Right renal cortex interstitium (tissue), 3 donors: ENCODE data around the gene YTHDC1. TPM values are rescaled to one million over a fixed set of nuclear protein-coding genes. Genes with fewer than 3 reads are reported as not detected.
"Not testable (repeated sequence)": the region's sequence is repeated elsewhere in the genome, so short reads cannot be mapped to it uniquely, and the experiment has no call there.

ENCODE experiments used
- DNase-seq, 3 donors: peaks; one replicate each; pipeline ENCODE4 v3.0.0-alpha.2; 2013; ENCODE audit warnings: low read depth in 3 of 3, low spot score in 2 of 3
- polyA plus RNA-seq, 3 donors: library from polyadenylated mRNA; unstranded; fragments of 120-200 nt; gene quantifications; one replicate each; pipeline ENCODE4 v1.2.1, GENCODE V29; 2013; ENCODE audit not compliant: insufficient read length in 3 of 3

The YTHDC1 gene
- polyA plus RNA-seq, result 100 to 1,000 TPM; 175 to 187 (median 181) TPM

- DNase-seq, result peak; percentile 91 to 95 (median 94)
Measured at GRCh38 chr4:68349649-68350360, at the start of gene YTHDC1. YTHDC1 (minus strand) TSS chr4:68350090; CDS start chr4:68349753, 337 bp downstream.

DNA sequence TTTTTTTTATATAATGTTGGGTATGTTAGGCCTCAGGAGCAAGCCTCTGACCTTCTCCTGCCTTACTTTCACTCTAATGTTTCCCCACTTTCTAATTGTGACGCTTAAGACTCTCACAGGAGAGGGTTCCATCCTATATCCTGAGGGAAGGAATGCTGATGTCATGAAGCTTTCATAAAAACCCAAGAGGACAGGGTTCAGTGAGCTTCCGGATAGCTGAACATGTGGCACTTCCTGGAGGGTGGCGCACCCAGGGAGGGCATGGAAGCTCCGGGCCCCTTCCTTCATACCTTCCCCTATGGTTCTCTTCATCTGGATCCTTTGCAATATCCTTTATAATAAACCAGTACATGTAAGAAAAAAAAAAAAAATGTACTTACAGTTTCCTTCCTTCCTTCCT lies 49.4 kb upstream of the YTHDC1 start:
- DNase-seq, result no peak

GRCh38 chr4:68396756-68397155 lies 46.9 kb upstream of the YTHDC1 start:
- no peak for DNase-seq

DNA sequence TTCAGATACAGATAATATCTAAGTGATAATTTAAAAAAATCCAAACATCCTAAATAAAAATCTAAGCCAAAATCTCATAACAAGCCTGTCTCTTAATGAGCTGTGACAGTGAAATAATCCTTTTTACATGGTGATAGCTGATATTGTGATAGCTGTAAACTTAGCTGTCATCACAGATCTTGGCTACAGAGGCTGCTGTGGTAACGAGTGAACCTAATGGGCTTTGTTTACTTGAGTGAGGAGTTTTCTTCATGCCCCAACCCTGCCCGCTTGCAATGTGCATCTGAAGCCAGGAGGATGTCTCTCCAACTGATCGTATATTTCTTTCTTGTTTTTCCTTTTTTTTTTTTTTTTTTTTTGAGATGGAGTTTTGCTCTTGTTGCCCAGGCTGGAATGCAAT lies 41.5 kb upstream of the YTHDC1 start:
- no peak for DNase-seq

GRCh38 chr4:68390205-68390935 lies 40.5 kb upstream of the YTHDC1 start:
- no peak for DNase-seq

- not testable (repeated sequence) for DNase-seq
Measured at GRCh38 chr4:68389386-68389913, 39.6 kb upstream of the YTHDC1 start.

DNA sequence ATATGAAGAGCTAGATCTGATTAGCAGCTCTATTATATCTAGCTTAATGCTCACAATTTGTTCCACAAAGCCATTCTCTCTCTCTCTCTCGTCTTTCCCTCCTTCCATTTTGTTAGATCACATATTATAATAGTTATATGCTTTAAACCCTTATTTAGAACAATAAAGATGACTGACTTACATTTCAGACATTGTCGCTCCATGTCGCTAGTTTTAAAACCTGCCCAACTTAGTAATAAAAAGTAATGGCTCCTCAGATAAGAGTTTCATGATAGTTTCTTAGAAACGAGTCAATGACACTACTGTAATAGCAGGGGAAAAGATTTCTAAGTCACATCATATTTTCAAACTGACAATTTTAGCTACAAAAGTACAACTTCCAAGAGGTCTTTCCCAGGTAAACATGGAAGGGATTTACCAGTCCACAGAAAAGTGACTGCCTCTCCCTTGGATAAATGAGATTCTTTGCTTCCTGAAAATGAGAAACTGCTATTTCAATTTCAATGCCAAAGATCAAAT lies 38.5 kb upstream of the YTHDC1 start:
- DNase-seq, result no peak

DNA sequence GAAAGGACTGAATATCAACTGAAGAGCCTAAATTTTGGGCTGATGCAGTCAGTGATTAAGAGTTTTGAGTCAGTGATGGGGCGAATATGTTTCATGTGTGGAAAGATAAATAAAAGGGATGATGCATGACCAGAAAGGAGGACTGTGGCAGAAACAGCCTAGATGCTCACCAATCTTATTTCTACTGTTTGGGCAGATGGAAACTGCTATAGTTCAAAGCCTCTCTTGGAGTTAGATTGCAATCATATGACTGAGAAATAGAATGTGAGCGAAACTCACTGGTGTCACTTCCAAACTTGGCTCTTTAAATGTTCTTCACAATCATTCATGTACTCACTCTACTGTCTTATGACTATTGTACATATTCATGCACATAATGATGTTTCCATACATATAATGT lies 35.4 kb upstream of the YTHDC1 start:
- no peak for DNase-seq

DNA sequence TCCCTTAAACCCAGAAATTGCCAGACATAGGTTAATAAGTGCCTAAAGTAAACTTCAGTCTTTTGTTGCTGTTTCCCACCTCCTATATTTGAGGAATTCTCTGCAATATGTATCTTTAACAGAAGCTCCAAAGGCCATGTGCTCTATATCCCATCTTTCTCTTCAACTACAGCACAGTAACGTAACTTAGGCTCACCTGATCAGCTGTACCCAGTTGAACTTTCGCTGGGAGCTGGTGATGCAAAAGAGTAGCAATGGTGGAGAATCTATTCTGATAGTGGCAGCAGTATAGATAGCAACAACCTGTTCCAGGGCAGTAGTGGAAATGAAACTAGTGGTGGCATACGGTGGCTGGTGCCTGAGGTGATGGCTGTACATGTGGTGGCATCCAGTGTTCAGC lies 33.2 kb upstream of the YTHDC1 start:
- DNase-seq, result no peak

GRCh38 chr4:68378226-68378625 lies 28.3 kb upstream of the YTHDC1 start:
- no peak for DNase-seq

- no peak for DNase-seq
Measured at GRCh38 chr4:68375667-68376559, 26.0 kb upstream of the YTHDC1 start.

DNA sequence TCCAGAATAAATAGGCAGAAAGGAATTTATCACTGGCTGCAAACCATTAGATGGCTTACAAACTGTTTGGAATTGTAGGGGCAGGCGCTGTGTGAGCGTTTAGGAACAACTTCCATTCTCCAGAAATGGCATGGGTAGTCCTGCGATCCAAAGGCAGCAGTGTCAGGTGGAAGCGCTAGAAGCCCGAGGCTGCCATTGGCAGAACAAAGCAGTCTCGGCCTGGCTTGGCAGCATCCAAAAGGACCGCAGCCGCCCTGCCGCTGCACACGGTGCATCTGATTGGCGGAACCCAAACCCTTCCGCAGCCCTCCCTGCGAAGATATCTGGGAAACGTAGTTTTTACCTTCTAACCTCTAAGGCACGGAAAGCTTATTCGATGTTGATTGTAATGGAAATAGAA lies 23.6 kb upstream of the YTHDC1 start:
- DNase-seq, result peak in 1 of 3 donors; percentile 45

GRCh38 chr4:68372588-68372987 lies 22.7 kb upstream of the YTHDC1 start:
- no peak for DNase-seq

GRCh38 chr4:68369142-68369805 lies 19.4 kb upstream of the YTHDC1 start:
- no peak for DNase-seq

DNA sequence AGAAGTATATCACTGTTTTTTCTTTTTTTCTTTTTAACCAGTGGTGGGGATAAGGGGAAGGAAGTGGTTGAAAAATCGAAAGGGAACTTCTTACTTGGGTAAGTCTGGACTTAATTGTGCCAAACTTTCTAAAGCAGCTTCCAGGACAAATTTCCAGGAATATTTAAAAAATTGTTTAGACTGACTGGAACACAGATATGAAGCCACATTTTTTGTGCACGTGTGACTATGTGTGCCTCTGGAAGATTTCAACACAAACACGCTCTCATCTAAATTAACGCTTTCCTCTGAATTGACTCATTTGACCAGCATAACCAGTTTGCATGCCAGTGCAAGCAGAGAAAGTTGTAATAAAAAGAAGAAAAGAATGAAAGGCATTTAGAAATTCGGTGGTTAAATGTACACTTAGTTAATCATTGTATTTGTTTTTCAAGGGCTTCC lies 18.8 kb upstream of the YTHDC1 start:
- no peak for DNase-seq

DNA sequence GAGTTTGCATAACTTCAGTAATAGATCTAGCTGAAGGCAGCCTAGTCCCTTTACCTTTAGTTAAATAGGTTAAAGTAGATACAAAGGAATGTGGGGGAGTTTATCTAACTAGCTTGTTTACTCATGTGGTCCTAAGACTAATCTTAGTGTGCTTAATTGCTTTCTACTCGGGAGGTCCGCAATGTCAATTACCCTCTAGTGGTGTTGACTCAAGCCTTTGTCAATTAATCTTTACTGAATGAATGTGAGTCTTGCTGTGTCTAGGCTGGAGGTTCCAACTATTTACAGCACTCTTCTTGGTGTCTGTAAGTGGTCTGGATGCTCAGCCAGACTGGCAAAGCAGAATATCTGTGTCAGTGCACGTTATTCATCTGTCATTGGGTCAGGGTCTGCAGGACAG lies 17.9 kb upstream of the YTHDC1 start:
- no peak for DNase-seq

DNA sequence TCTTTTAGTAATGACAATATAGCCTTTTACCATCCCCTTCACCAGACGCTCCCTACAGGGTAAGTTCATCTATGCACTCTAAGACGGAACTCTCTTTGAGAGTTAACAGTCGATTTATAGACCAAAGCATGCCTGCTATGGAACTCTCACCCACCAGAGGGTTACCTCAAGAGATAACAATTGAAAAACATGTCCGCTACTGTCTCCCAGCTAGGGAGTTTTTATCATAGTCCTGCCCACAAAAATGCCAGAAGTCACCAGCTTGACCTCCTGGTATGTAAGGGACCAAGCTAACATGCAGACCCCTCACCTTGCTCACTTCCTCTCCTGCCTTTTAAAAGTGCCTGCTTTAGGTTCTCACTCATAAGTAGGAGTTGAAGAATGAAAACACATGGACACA lies 16.7 kb upstream of the YTHDC1 start:
- DNase-seq, result no peak

DNA sequence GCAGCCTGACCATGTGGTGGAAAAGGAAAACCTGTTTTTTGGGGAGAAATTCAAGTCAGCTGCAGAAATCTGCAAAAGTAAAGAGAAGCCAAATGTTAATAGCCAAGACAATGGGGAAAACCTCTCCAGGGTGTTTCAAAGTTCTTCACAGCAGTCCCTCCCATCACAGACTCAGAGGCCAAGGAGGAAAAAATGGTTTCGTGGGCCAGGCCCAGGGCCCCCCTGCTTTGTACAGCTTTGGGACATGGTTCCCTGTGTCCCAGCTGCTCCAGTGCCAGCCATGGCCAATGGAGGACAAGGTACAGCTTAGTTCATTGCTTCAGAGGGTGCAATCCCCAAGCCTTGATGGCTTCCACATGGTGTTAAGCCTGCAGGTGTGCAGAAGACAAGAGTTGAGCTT lies 15.2 kb upstream of the YTHDC1 start:
- no peak for DNase-seq

- DNase-seq, result no peak
Measured at GRCh38 chr4:68361146-68361589, 11.3 kb upstream of the YTHDC1 start.
